H9 (cell line): ENCODE measurements around the gene CCNT2. TPM values are rescaled to one million over a fixed set of nuclear protein-coding genes. Genes with fewer than 3 reads are reported as not detected.

Source experiments
- DNase-seq: peaks from one replicate; pipeline ENCODE4 v3.0.0-alpha.2; 2017
- H2AFZ ChIP-seq: one replicate; pipeline ENCODE4 v1.6.1; 2013; ENCODE audit warnings: mild to moderate bottlenecking, low read length, control low read depth, moderate library complexity
- H2AK5ac ChIP-seq: 2 replicates; pipeline ENCODE4 v1.6.1; 2013; ENCODE audit warnings: low read length, control low read depth, mixed read lengths; ENCODE audit not compliant: insufficient read length
- H2BK120ac ChIP-seq: one replicate; pipeline ENCODE4 v1.6.1; 2013; ENCODE audit warnings: low read depth, mild to moderate bottlenecking, low read length, control low read depth, inconsistent platforms; ENCODE audit not compliant: poor library complexity, severe bottlenecking
- H2BK12ac ChIP-seq: 2 replicates; pipeline ENCODE4 v1.6.1; 2013; ENCODE audit warnings: low read length, control low read depth, mixed read lengths, low read depth; ENCODE audit not compliant: insufficient read length
- H2BK15ac ChIP-seq: 2 replicates; pipeline ENCODE4 v1.6.1; 2013; ENCODE audit warnings: low read depth, low read length, control low read depth
- H2BK20ac ChIP-seq: one replicate; pipeline ENCODE4 v1.6.1; 2013; ENCODE audit warnings: low read depth, mild to moderate bottlenecking, low read length, control low read depth, inconsistent platforms; ENCODE audit not compliant: poor library complexity, severe bottlenecking
- H2BK5ac ChIP-seq: 2 replicates; pipeline ENCODE4 v1.6.1; 2013; ENCODE audit warnings: low read length, control low read depth, mixed read lengths; ENCODE audit not compliant: insufficient read length
- H3K14ac ChIP-seq: 2 replicates; pipeline ENCODE4 v1.6.1; 2013; ENCODE audit warnings: low read length, control low read depth; ENCODE audit not compliant: insufficient read depth
- H3K18ac ChIP-seq: 2 replicates; pipeline ENCODE4 v1.6.1; 2013; ENCODE audit warnings: low read depth, mild to moderate bottlenecking, mixed read lengths, low read length, control low read depth; ENCODE audit not compliant: insufficient read length
- H3K23ac ChIP-seq: 2 replicates; pipeline ENCODE4 v1.6.1; 2013; ENCODE audit warnings: low read length, control low read depth, mixed read lengths, low read depth; ENCODE audit not compliant: insufficient read length
- H3K23me2 ChIP-seq: 2 replicates; pipeline ENCODE4 v1.6.1; 2013; ENCODE audit warnings: low read depth, mild to moderate bottlenecking, mixed read lengths, low read length, control low read depth; ENCODE audit not compliant: insufficient read length, poor library complexity, severe bottlenecking
- H3K27ac ChIP-seq: 2 replicates; pipeline ENCODE4 v1.5.1; 2013; ENCODE audit warnings: low read length, control low read depth, mixed read lengths, low read depth; ENCODE audit not compliant: insufficient read length
- H3K27me3 ChIP-seq: 2 replicates; pipeline ENCODE4 v1.6.1; 2013; ENCODE audit warnings: low read length, control low read depth, inconsistent platforms; ENCODE audit not compliant: insufficient read depth
- H3K4ac ChIP-seq: 2 replicates; pipeline ENCODE4 v1.6.1; 2013; ENCODE audit warnings: low read depth, mild to moderate bottlenecking, control low read depth, inconsistent platforms, low read length, moderate library complexity
- H3K4me1 ChIP-seq: 2 replicates; pipeline ENCODE4 v1.6.1; 2013; ENCODE audit warnings: low read length, control low read depth, inconsistent platforms; ENCODE audit not compliant: insufficient read depth
- H3K4me2 ChIP-seq: 2 replicates; pipeline ENCODE4 v1.6.1; 2013; ENCODE audit warnings: low read length, control low read depth, mixed read lengths; ENCODE audit not compliant: insufficient read length, insufficient read depth
- H3K56ac ChIP-seq: 2 replicates; pipeline ENCODE4 v1.6.1; 2013; ENCODE audit warnings: low read depth, mild to moderate bottlenecking, mixed read lengths, low read length, control low read depth; ENCODE audit not compliant: insufficient read length
- H3K79me1 ChIP-seq: 2 replicates; pipeline ENCODE4 v1.6.1; 2013; ENCODE audit warnings: low read depth, mild to moderate bottlenecking, moderate library complexity, low read length, control low read depth, inconsistent platforms; ENCODE audit not compliant: insufficient read depth, poor library complexity, severe bottlenecking
- H3K79me2 ChIP-seq: 2 replicates; pipeline ENCODE4 v1.6.1; 2013; ENCODE audit warnings: low read length, control low read depth, inconsistent platforms; ENCODE audit not compliant: insufficient read depth
- H3K9ac ChIP-seq: 2 replicates; pipeline ENCODE4 v1.6.1; 2013; ENCODE audit warnings: low read length, control low read depth, mixed read lengths; ENCODE audit not compliant: insufficient read length; ENCODE audit errors: extremely low read depth
- H3K9me3 ChIP-seq: one replicate; pipeline ENCODE4 v1.6.1; 2013; ENCODE audit warnings: low read depth, low read length, inconsistent platforms; ENCODE audit not compliant: control insufficient read depth
- H3T11ph ChIP-seq: one replicate; pipeline ENCODE4 v1.6.1; 2013; ENCODE audit warnings: mild to moderate bottlenecking, low read length, control low read depth, inconsistent platforms
- H4K20me1 ChIP-seq: one replicate; pipeline ENCODE4 v1.6.1; 2013; ENCODE audit not compliant: control insufficient read depth, insufficient read length, insufficient read depth
- H4K5ac ChIP-seq: 2 replicates; pipeline ENCODE4 v1.6.1; 2013; ENCODE audit warnings: low read depth, mild to moderate bottlenecking, mixed read lengths, low read length, control low read depth; ENCODE audit not compliant: insufficient read length
- H4K8ac ChIP-seq: replicated peaks from 2 replicates; pipeline ENCODE4 v1.6.1; 2013; ENCODE audit warnings: low read length, control low read depth, mixed read lengths, low read depth; ENCODE audit not compliant: insufficient read length
- H4K91ac ChIP-seq: 2 replicates; pipeline ENCODE4 v1.6.1; 2013; ENCODE audit warnings: low read depth, mild to moderate bottlenecking, moderate library complexity, mixed read lengths, low read length, control low read depth; ENCODE audit not compliant: insufficient read length
- H3K27ac Mint-ChIP-seq, 3 experiments: 2 replicates in 2 of 3; 3 replicates in 1 of 3; pipeline ENCODE4 v1.8.0; 2020 to 2021; ENCODE audit warnings: mixed read lengths in 3 of 3, mild to moderate bottlenecking in 1 of 3, moderate library complexity in 1 of 3
- H3K27me3 Mint-ChIP-seq: 2 replicates; pipeline ENCODE4 v1.8.0; 2021; ENCODE audit warnings: low read depth, mild to moderate bottlenecking, moderate library complexity, mixed read lengths
- H3K36me3 Mint-ChIP-seq, 3 experiments: 2 replicates in 2 of 3; 3 replicates in 1 of 3; pipeline ENCODE4 v1.8.0; 2020 to 2021; ENCODE audit warnings: low read depth in 3 of 3, mixed read lengths in 3 of 3; ENCODE audit not compliant: insufficient read depth in 1 of 3
- H3K4me1 Mint-ChIP-seq, 2 experiments: 2 replicates each; pipeline ENCODE4 v1.8.0; 2020; ENCODE audit warnings: mixed read lengths in 2 of 2
- H3K4me3 Mint-ChIP-seq, 2 experiments: 2 replicates in 1 of 2; 3 replicates in 1 of 2; pipeline ENCODE4 v1.8.0; 2020 to 2021; ENCODE audit warnings: mild to moderate bottlenecking in 2 of 2, mixed read lengths in 2 of 2, moderate library complexity in 1 of 2
- H3K9me3 Mint-ChIP-seq, 2 experiments: 2 replicates in 1 of 2; 3 replicates in 1 of 2; pipeline ENCODE4 v1.8.0; 2020; ENCODE audit warnings: mild to moderate bottlenecking in 2 of 2, mixed read lengths in 2 of 2, moderate library complexity in 1 of 2
- WGBS: extraction: QIAGEN DNeasy Blood & Tissue Kit; methylation state at CpG from one replicate; pipeline ENCODE4 v1.1.7; 2013; ENCODE audit warnings: missing lambda C conversion rate, low lambda C conversion rate, mixed read lengths; ENCODE audit not compliant: insufficient read length; ENCODE audit errors: extremely low coverage; 5-methylcytosine and 5-hydroxymethylcytosine counted together
- total RNA-seq: library from RNA; stranded (reverse); gene quantifications from 2 replicates; pipeline ENCODE4 v1.2.1, GENCODE V29; 2021
- TF ChIP-seq, protein P1 (sequence below): fragments of 200-600 bp; sonication (generic); conservative IDR thresholded peaks from 3 replicates; pipeline ENCODE4 v1.8.0; 2021; ENCODE audit warnings: antibody characterized with exemption, mild to moderate bottlenecking

Gene CCNT2
- total RNA-seq, 1 experiment from 2014 or later = 42.0 TPM

DNA sequence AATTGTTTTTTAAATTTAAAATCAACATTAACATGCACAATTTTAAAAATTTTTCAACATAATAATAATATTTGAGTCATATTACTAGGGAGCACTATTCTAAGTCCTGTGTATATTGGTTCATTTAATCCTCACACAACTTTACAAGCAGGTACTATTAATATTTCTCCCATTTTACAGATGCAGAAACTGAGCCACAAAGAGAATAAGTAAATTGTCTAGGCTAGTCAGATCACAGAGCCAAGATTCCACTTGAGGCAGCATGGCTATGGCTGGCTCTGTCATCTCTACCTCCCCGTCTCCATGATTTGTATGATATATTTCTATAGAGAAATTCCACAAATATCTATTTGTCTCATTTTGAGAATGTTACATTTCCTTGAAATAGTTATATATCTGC lies 15.1 kb downstream of the CCNT2 start:
- H3K27ac ChIP-seq = no peak overlapping the region
- H4K91ac ChIP-seq = no peak overlapping the region
- no peak overlapping the region for H3K18ac ChIP-seq
- H2AK5ac ChIP-seq = no peak overlapping the region
- Mint-ChIP-seq H3K27ac (no peak overlapping the region), H3K36me3 (peaks cover 16 to 40% (median 30%) of the 10 kb centered on the region in 3 experiments; a peak in 6 of 7 replicates), H3K4me1 (peaks cover 14 to 18% of the 10 kb centered on the region in 2 experiments), H3K4me3 (no peak overlapping the region), H3K27me3 (no peaks in the 10 kb centered on the region), H3K9me3 (no peaks in the 10 kb centered on the region)
- no peaks in the 10 kb centered on the region for H3K23me2 ChIP-seq
- no peak overlapping the region for H4K8ac ChIP-seq
- no peak overlapping the region for H2BK120ac ChIP-seq
- peaks cover 35% of the 10 kb centered on the region; the same call in 1 of the 2 replicates for H3K79me2 ChIP-seq
- no peak for DNase-seq
- peaks cover 2% of the 10 kb centered on the region for H3K79me1 ChIP-seq
- H4K5ac ChIP-seq = no peak overlapping the region
- H3K23ac ChIP-seq = no peak overlapping the region
- H2BK15ac ChIP-seq = no peak overlapping the region
- no CpG with 5 or more reads among the region's 1 CpG for WGBS
- TF ChIP-seq, protein P1, sequence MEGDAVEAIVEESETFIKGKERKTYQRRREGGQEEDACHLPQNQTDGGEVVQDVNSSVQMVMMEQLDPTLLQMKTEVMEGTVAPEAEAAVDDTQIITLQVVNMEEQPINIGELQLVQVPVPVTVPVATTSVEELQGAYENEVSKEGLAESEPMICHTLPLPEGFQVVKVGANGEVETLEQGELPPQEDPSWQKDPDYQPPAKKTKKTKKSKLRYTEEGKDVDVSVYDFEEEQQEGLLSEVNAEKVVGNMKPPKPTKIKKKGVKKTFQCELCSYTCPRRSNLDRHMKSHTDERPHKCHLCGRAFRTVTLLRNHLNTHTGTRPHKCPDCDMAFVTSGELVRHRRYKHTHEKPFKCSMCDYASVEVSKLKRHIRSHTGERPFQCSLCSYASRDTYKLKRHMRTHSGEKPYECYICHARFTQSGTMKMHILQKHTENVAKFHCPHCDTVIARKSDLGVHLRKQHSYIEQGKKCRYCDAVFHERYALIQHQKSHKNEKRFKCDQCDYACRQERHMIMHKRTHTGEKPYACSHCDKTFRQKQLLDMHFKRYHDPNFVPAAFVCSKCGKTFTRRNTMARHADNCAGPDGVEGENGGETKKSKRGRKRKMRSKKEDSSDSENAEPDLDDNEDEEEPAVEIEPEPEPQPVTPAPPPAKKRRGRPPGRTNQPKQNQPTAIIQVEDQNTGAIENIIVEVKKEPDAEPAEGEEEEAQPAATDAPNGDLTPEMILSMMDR = no peak
- H3K4me1 ChIP-seq = no peaks in the 10 kb centered on the region
- H3K14ac ChIP-seq = no peak overlapping the region
- no peak overlapping the region for H2BK12ac ChIP-seq
- H3K4me2 ChIP-seq = no peak overlapping the region
- H2BK20ac ChIP-seq = no peak overlapping the region
- H3K56ac ChIP-seq = no peak overlapping the region
- no peaks in the 10 kb centered on the region for H4K20me1 ChIP-seq
- H3K9ac ChIP-seq = no peak overlapping the region
- H3T11ph ChIP-seq = no peak overlapping the region
- H2AFZ ChIP-seq = no peak overlapping the region
- H3K9me3 ChIP-seq = no peaks in the 10 kb centered on the region
- no peaks in the 10 kb centered on the region for H3K27me3 ChIP-seq
- H3K4ac ChIP-seq = no peak overlapping the region
- H2BK5ac ChIP-seq = no peak overlapping the region
